Measurements from ENCODE around the gene ZBTB39. TPM values are rescaled to one million over a fixed set of nuclear protein-coding genes. Genes with fewer than 3 reads are reported as not detected.

The ZBTB39 gene
- total and polyA plus RNA-seq, 8 donors, result 3.8 to 12.4 (median 11.0) TPM

GRCh38 chr12:57040211-57040610 lies 33.9 kb upstream of the ZBTB39 start:
- ATAC-seq, result no peak
- no peaks in the 10 kb centered on the region for H3K36me3 ChIP-seq
- TF ChIP-seq CTCF (IDR thresholded peaks at IDR 0.05), result no peak

GRCh38 chr12:57039016-57039798 lies 32.9 kb upstream of the ZBTB39 start:
- Histone ChIP-seq H3K4me1 (no peaks in the 10 kb centered on the region), H3K27me3 (no peaks in the 10 kb centered on the region), H3K36me3 (no peaks in the 10 kb centered on the region), H3K9me3 (no peaks in the 10 kb centered on the region), H3K27ac (no peak overlapping the region), H3K4me3 (no peak overlapping the region)
- intact Hi-C loops (cut with DNase I), result no loop called here
- ATAC-seq, result no peak
- no peak for DNase-seq
- no peak for TF ChIP-seq CTCF (IDR thresholded peaks at IDR 0.05)

More at GRCh38 chr12:57040211-57040610, 33.9 kb upstream of the ZBTB39 start:
- Histone ChIP-seq H3K27ac (no peak overlapping the region), H3K4me1 (no peaks in the 10 kb centered on the region), H3K4me3 (no peak overlapping the region), H3K9me3 (no peaks in the 10 kb centered on the region), H3K27me3 (peaks cover 0 to 1% of the 10 kb centered on the region in 2 donors)
- DNase-seq, result no peak
- intact Hi-C loops (cut with DNase I), result no loop called here

GRCh38 chr12:57037264-57037663 lies 30.9 kb upstream of the ZBTB39 start:
- intact Hi-C loops (cut with DNase I), result no loop called here
- no peak for DNase-seq
- no peaks in the 10 kb centered on the region for H3K27me3 ChIP-seq
- no peak overlapping the region for H3K4me3 ChIP-seq
- no peaks in the 10 kb centered on the region for H3K9me3 ChIP-seq
- no peak overlapping the region for H3K27ac ChIP-seq
- ATAC-seq, result no peak
- no peaks in the 10 kb centered on the region for H3K36me3 ChIP-seq
- H3K4me1 ChIP-seq, result no peaks in the 10 kb centered on the region
- TF ChIP-seq CTCF (IDR thresholded peaks at IDR 0.05), result no peak

GRCh38 chr12:57033431-57033830 lies 27.1 kb upstream of the ZBTB39 start:
- no peaks in the 10 kb centered on the region for H3K27me3 ChIP-seq
- no peaks in the 10 kb centered on the region for H3K9me3 ChIP-seq
- no peak for TF ChIP-seq CTCF (IDR thresholded peaks at IDR 0.05)
- ATAC-seq (no peak), DNase-seq (no peak)
- intact Hi-C loops (cut with DNase I), result no loop called here
- peaks cover 0 to 4% of the 10 kb centered on the region in 2 donors for H3K4me1 ChIP-seq
- no peaks in the 10 kb centered on the region for H3K36me3 ChIP-seq
- H3K27ac ChIP-seq, result no peak overlapping the region
- no peak overlapping the region for H3K4me3 ChIP-seq

GRCh38 chr12:57031789-57032188 lies 25.4 kb upstream of the ZBTB39 start:
- intact Hi-C loops (cut with DNase I), result no loop called here
- H3K36me3 ChIP-seq, result no peaks in the 10 kb centered on the region

More at GRCh38 chr12:57031789-57032188, 25.4 kb upstream of the ZBTB39 start:
- no peaks in the 10 kb centered on the region for H3K9me3 ChIP-seq
- H3K4me3 ChIP-seq, result no peak overlapping the region
- peaks cover 0 to 4% of the 10 kb centered on the region in 2 donors for H3K4me1 ChIP-seq
- DNase-seq (no peak), ATAC-seq (no peak)
- no peaks in the 10 kb centered on the region for H3K27me3 ChIP-seq
- TF ChIP-seq CTCF (IDR thresholded peaks at IDR 0.05), result no peak
- H3K27ac ChIP-seq, result no peak overlapping the region

Data from left lung (tissue), 10 donors.